SJSA1 (cell line): ENCODE measurements around the gene EWSR1. TPM values are rescaled to one million over a fixed set of nuclear protein-coding genes. Genes with fewer than 3 reads are reported as not detected.

ENCODE experiments used
- DNase-seq, 2 experiments: peaks; one replicate each; pipeline ENCODE4 v3.0.0-alpha.2; 2015 to 2020; ENCODE audit warnings: low spot score in 2 of 2, low read depth in 1 of 2
- H3K27ac ChIP-seq: fragments of 250-450 bp; sonication (Bioruptor Pico); 2 replicates; pipeline ENCODE4 v1.5.1; 2020; ENCODE audit warnings: mild to moderate bottlenecking, moderate library complexity
- H3K27me3 ChIP-seq: fragments of 250-450 bp; sonication (Bioruptor Pico); replicated peaks from 2 replicates; pipeline ENCODE4 v1.5.1; 2020; ENCODE audit warnings: mild to moderate bottlenecking, moderate library complexity
- H3K36me3 ChIP-seq: fragments of 250-450 bp; sonication (Bioruptor Pico); 2 replicates; pipeline ENCODE4 v1.5.1; 2020; ENCODE audit warnings: mild to moderate bottlenecking
- H3K4me1 ChIP-seq: fragments of 250-450 bp; sonication (Bioruptor Pico); replicated peaks from 2 replicates; pipeline ENCODE4 v1.6.1; 2021; ENCODE audit warnings: mild to moderate bottlenecking
- H3K4me3 ChIP-seq: fragments of 250-450 bp; sonication (Bioruptor Pico); 2 replicates; pipeline ENCODE4 v1.5.1; 2020; ENCODE audit warnings: mild to moderate bottlenecking
- H3K9me3 ChIP-seq: fragments of 250-450 bp; sonication (Bioruptor Pico); replicated peaks from 2 replicates; pipeline ENCODE4 v1.5.1; 2020; ENCODE audit warnings: mild to moderate bottlenecking
- total RNA-seq: library from RNA; depleted of rRNA; stranded (reverse); fragments of >200 nt; shearing (Covaris generic); gene quantifications from 2 replicates; pipeline ENCODE4 v1.2.3, GENCODE V29; 2014

The EWSR1 gene
- total RNA-seq, 1 experiment from 2014 or later: 297 TPM

DNA sequence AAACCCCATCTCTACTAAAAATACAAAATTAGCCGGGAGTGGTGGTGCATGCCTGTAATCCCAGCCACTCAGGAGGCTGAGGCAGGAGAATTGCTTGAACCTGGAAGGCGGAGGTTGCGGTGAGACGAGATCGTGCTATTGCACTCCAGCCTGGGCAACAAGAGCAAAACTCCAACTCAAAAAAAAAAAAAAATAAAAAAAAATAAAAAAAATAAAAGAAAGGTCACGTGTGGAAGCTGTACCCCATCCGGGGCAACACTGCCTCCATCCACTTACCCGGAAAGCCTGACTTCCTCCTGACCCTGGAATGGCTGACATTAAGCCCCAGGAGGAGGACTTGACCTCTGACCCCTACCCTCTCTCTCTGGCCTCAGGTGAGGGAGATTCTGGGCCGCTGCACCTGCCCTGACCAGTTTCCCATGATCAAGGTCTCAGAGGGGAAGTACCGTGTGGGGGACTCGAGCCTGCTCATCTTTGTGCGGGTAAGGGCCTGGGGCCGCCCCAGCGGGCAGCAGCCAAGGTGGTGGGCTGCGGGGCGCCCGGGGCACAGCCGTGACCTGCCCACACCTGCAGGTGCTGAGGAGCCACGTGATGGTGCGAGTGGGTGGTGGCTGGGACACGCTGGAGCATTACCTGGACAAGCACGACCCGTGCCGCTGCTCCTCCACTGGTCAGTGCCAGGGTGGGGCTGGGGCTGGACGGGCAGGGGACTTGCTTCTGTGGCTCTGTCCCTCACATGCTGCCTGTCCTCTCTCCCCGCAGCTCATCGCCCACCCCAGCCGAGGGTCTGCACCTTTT lies 42.2 kb downstream of the EWSR1 start:
- Histone ChIP-seq H3K27ac (peak overlapping the region; percentile 29), H3K4me1 (peaks cover 38% of the 10 kb centered on the region)

DNA sequence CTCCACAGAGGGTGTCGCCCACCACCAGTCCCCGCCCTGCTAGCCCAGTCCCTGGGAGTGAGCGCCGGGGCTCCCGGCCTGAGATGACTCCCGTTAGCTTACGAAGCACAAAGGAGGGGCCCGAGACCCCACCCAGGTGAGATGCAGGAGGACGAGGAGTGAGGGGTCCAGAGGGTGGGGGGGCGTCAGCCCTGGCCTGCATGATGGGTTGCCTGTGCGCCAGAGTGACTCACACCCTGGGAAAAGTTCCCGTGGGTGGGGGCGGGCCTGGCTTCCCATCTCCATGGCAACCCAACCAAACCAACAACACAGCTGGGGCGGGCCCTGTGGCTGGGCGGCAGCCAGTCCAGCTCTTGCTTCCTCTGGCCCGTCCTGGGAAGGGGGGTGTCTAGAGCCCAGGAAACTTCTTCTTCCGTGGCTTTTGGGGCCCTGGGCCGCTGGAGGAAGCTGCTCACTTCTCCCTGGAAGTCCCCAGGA lies 42.8 kb downstream of the EWSR1 start:
- Histone ChIP-seq H3K9me3 (0 out of 2 replicates have a peak, but pooled peaks cover 4% of the 10 kb centered on the region), H3K27ac (peak overlapping the region; percentile 29), H3K4me1 (peaks cover 39% of the 10 kb centered on the region), H3K4me3 (no peak overlapping the region), H3K27me3 (peaks cover 27% of the 10 kb centered on the region), H3K36me3 (peaks cover 21% of the 10 kb centered on the region)
- peak; percentile 90 to 98 for DNase-seq

More for the DNA sequence above, 42.2 kb downstream of the EWSR1 start:
- H3K4me3 ChIP-seq: no peak overlapping the region
- DNase-seq: no peak
- peaks cover 22% of the 10 kb centered on the region for H3K27me3 ChIP-seq
- H3K9me3 ChIP-seq: 0 out of 2 replicates have a peak, but pooled peaks cover 3% of the 10 kb centered on the region
- peaks cover 21% of the 10 kb centered on the region for H3K36me3 ChIP-seq

DNA sequence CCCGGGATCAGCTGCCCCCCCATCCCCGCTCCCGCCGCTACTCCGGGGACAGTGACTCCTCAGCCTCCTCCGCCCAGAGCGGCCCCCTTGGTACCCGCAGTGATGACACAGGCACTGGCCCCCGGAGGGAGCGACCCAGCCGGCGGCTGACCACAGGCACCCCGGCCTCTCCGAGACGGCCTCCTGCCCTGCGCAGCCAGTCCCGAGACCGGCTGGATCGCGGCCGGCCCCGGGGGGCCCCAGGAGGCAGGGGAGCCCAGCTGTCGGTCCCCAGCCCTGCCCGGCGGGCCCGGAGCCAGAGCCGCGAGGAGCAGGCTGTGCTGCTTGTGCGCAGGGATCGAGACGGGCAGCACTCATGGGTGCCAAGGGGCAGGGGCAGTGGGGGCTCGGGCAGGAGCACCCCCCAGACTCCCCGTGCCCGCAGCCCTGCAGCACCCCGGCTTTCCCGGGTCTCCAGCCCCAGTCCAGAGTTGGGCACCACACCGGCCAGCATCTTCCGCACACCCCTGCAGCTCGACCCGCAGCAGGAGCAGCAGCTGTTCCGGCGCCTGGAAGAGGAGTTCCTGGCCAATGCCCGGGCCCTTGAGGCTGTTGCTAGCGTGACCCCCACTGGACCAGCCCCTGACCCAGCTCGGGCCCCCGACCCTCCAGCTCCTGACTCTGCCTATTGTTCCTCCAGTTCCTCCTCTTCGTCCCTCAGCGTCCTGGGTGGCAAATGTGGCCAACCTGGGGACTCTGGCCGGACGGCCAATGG lies 43.6 kb downstream of the EWSR1 start:
- H3K4me3 ChIP-seq: no peak overlapping the region
- peaks cover 38% of the 10 kb centered on the region for H3K4me1 ChIP-seq
- 0 out of 2 replicates have a peak, but pooled peaks cover 4% of the 10 kb centered on the region for H3K9me3 ChIP-seq
- peaks cover 33% of the 10 kb centered on the region for H3K27me3 ChIP-seq
- peak in 1 of 2 experiments; percentile 47 for DNase-seq
- peaks cover 21% of the 10 kb centered on the region for H3K36me3 ChIP-seq
- H3K27ac ChIP-seq: peak overlapping the region; percentile 7; the same call in 1 of the 2 replicates

GRCh38 chr22:29312218-29313125 lies 44.4 kb downstream of the EWSR1 start:
- peak in 1 of 2 experiments; percentile 37 for DNase-seq

GRCh38 chr22:29313126-29313575 lies 45.1 kb downstream of the EWSR1 start:
- H3K4me1 ChIP-seq: peaks cover 29% of the 10 kb centered on the region
- 0 out of 2 replicates have a peak, but pooled peaks cover 4% of the 10 kb centered on the region for H3K9me3 ChIP-seq
- peaks cover 33% of the 10 kb centered on the region for H3K27me3 ChIP-seq
- DNase-seq: peak in 1 of 2 experiments; percentile 44
- no peak overlapping the region for H3K4me3 ChIP-seq
- H3K27ac ChIP-seq: no peak overlapping the region
- peaks cover 18% of the 10 kb centered on the region for H3K36me3 ChIP-seq

More at GRCh38 chr22:29312218-29313125, 44.4 kb downstream of the EWSR1 start:
- Histone ChIP-seq H3K4me1 (peaks cover 34% of the 10 kb centered on the region), H3K9me3 (0 out of 2 replicates have a peak, but pooled peaks cover 4% of the 10 kb centered on the region), H3K27ac (no peak overlapping the region), H3K36me3 (peaks cover 18% of the 10 kb centered on the region), H3K4me3 (no peak overlapping the region), H3K27me3 (peaks cover 33% of the 10 kb centered on the region)

GRCh38 chr22:29313576-29314466 lies 45.8 kb downstream of the EWSR1 start:
- Histone ChIP-seq H3K4me1 (peaks cover 23% of the 10 kb centered on the region), H3K36me3 (peaks cover 11% of the 10 kb centered on the region), H3K9me3 (0 out of 2 replicates have a peak, but pooled peaks cover 4% of the 10 kb centered on the region), H3K27ac (no peak overlapping the region), H3K4me3 (no peak overlapping the region), H3K27me3 (peaks cover 33% of the 10 kb centered on the region)
- DNase-seq: peak in 1 of 2 experiments; percentile 43

- H3K9me3 ChIP-seq: 0 out of 2 replicates have a peak, but pooled peaks cover 4% of the 10 kb centered on the region
- H3K4me1 ChIP-seq: peaks cover 23% of the 10 kb centered on the region
- H3K27me3 ChIP-seq: peaks cover 33% of the 10 kb centered on the region
- peak in 1 of 2 experiments; percentile 41 for DNase-seq
- H3K36me3 ChIP-seq: peaks cover 8% of the 10 kb centered on the region; the same call in 1 of the 2 replicates
- 0 out of 2 replicates have a peak overlapping the region, but pooled peaks have one; percentile 13 for H3K4me3 ChIP-seq
- H3K27ac ChIP-seq: no peak overlapping the region
Measured at GRCh38 chr22:29314537-29315285, 46.6 kb downstream of the EWSR1 start.

DNA sequence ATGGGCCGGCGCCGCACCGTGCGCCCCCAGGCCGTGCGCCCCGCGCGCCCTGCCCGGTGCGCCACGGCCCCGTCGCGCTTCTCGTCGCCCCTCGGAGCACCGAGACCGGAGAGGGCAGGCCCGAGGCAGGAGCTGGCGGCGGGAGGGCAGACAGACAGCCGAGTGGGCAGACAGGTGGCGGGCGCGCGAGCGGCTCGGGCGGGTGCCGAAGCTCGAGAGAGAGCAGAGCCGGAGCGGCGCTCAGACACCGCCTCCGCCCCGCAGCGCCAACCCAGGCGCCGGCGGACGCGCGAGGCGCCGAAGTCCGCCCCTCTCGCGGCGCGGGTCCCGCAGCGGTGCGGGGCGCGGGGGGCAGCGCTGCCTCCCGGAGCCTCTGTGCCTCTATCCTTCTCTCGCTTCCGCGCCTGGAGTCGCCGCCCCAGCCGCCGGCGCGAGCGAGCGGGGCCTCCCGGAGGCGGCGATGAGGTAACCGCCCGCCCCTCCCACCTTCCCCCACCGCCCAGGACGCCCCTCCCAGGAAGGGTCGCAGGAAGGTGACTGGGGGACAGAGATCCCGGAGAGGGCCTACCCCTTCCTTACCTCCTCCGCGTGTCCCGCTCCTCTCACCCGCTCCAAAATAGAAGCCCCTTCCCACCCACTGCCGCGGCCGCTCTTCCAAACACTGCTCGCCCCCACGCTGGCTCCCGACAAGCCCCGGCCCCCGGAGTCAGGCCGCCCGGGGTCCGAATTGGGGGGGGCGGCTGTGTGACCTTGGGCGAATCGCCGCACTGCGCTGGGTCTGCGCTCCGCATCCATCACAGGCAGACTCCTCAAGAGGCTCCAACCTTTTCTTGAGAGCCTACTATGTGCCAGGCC lies 47.4 kb downstream of the EWSR1 start, which contains the start of gene RASL10A:
TSS of gene RASL10A (minus strand) at position 412 of the 855 bp plus-strand sequence. CDS start 451 bp downstream, outside the sequence.
- Histone ChIP-seq H3K4me3 (peak within 1 kb of the TSS; percentile 13; the same call in 1 of the 2 replicates), H3K9me3 (0 out of 2 replicates have a peak, but pooled peaks cover 4% of the 10 kb centered on the region), H3K36me3 (peaks cover 8% of the 10 kb centered on the region; the same call in 1 of the 2 replicates), H3K4me1 (peaks cover 21% of the 10 kb centered on the region), H3K27ac (no peak within 1 kb of the TSS), H3K27me3 (peaks cover 33% of the 10 kb centered on the region)
- DNase-seq: peak in 1 of 2 experiments; percentile 35

GRCh38 chr22:29316141-29316828 lies 48.2 kb downstream of the EWSR1 start:
- Histone ChIP-seq H3K4me3 (no peak overlapping the region), H3K36me3 (peaks cover 8% of the 10 kb centered on the region; the same call in 1 of the 2 replicates), H3K9me3 (0 out of 2 replicates have a peak, but pooled peaks cover 4% of the 10 kb centered on the region), H3K27ac (no peak overlapping the region), H3K27me3 (peaks cover 33% of the 10 kb centered on the region), H3K4me1 (peaks cover 13% of the 10 kb centered on the region)
- no peak for DNase-seq

DNA sequence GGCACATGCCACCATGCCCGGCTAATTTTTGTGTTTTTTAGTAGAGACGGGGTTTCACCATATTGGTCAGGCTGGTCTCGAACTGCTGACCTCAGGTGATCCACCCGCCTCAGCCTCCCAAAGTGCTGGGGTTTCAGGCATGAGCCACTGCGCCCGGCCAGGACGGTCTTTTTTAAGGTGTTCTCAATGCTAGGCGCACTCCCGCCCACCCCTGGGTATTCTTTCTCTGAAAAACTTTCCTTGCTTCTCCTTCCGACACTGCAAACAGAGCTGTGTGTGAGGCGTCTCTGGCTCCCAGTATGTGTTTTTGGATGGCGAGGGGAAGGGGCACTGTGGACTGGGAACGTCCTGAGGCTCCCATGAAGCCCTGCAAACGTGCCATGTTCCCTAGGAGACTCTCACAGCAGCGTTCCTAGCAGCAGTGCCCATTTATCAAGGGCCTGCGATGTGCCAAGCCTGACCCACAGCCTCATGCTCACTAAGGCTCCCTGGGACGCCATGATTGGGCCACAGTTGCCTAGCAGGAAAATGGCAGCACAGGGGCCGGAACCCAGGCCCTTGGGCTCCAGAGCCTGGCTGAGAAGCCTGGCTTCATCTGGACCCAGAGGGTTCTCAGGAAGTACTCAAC lies 49.9 kb downstream of the EWSR1 start:
- peaks cover 33% of the 10 kb centered on the region for H3K27me3 ChIP-seq
- H3K36me3 ChIP-seq: no peaks in the 10 kb centered on the region
- no peak for DNase-seq
- no peak overlapping the region for H3K27ac ChIP-seq
- 0 out of 2 replicates have a peak, but pooled peaks cover 4% of the 10 kb centered on the region for H3K9me3 ChIP-seq
- H3K4me1 ChIP-seq: peaks cover 10% of the 10 kb centered on the region
- H3K4me3 ChIP-seq: no peak overlapping the region
